ENCODE results near the gene POLR2H. TPM values are rescaled to one million over a fixed set of nuclear protein-coding genes. Genes with fewer than 3 reads are reported as not detected.

The POLR2H gene
- total RNA-seq, 1 donor, result 19.0 TPM

GRCh38 chr3:184399410-184399809 lies 37.9 kb downstream of the POLR2H start:
- Histone ChIP-seq H3K4me1 (ENCODE audit: insufficient read depth, low read length) (no peaks in the 10 kb centered on the region), H3K4me3 (ENCODE audit: low read length) (no peak overlapping the region), H3K9me3 (ENCODE audit: low read depth, low read length) (no peaks in the 10 kb centered on the region), H3K27me3 (ENCODE audit: insufficient read depth, low read length) (no peaks in the 10 kb centered on the region)

- Histone ChIP-seq H3K9me3 (ENCODE audit: low read depth, low read length) (no peaks in the 10 kb centered on the region), H3K4me1 (ENCODE audit: insufficient read depth, low read length) (peaks cover 13% of the 10 kb centered on the region), H3K4me3 (ENCODE audit: low read length) (no peak overlapping the region), H3K27me3 (ENCODE audit: insufficient read depth, low read length) (no peaks in the 10 kb centered on the region)
Observed at GRCh38 chr3:184405075-184406030, 43.8 kb downstream of the POLR2H start.

- H3K4me3 ChIP-seq (ENCODE audit: low read length), result no peak overlapping the region
- peaks cover 13% of the 10 kb centered on the region for H3K4me1 ChIP-seq (ENCODE audit: insufficient read depth, low read length)
- no peaks in the 10 kb centered on the region for H3K9me3 ChIP-seq (ENCODE audit: low read depth, low read length)
- no peaks in the 10 kb centered on the region for H3K27me3 ChIP-seq (ENCODE audit: insufficient read depth, low read length)
Observed at GRCh38 chr3:184409331-184409926, 47.9 kb downstream of the POLR2H start.

GRCh38 chr3:184409946-184410500 lies 48.5 kb downstream of the POLR2H start:
- H3K27me3 ChIP-seq (ENCODE audit: insufficient read depth, low read length), result no peaks in the 10 kb centered on the region
- no peaks in the 10 kb centered on the region for H3K9me3 ChIP-seq (ENCODE audit: low read depth, low read length)
- peaks cover 13% of the 10 kb centered on the region for H3K4me1 ChIP-seq (ENCODE audit: insufficient read depth, low read length)
- no peak overlapping the region for H3K4me3 ChIP-seq (ENCODE audit: low read length)

- Histone ChIP-seq H3K9me3 (ENCODE audit: low read depth, low read length) (no peaks in the 10 kb centered on the region), H3K4me3 (ENCODE audit: low read length) (no peak overlapping the region), H3K27me3 (ENCODE audit: insufficient read depth, low read length) (no peaks in the 10 kb centered on the region), H3K4me1 (ENCODE audit: insufficient read depth, low read length) (no peaks in the 10 kb centered on the region)
Observed at GRCh38 chr3:184414418-184415202, 53.1 kb downstream of the POLR2H start.

GRCh38 chr3:184415203-184415490 lies 53.6 kb downstream of the POLR2H start:
- no peaks in the 10 kb centered on the region for H3K9me3 ChIP-seq (ENCODE audit: low read depth, low read length)
- H3K4me3 ChIP-seq (ENCODE audit: low read length), result no peak overlapping the region
- H3K27me3 ChIP-seq (ENCODE audit: insufficient read depth, low read length), result no peaks in the 10 kb centered on the region
- H3K4me1 ChIP-seq (ENCODE audit: insufficient read depth, low read length), result no peaks in the 10 kb centered on the region

GRCh38 chr3:184417619-184418327 lies 56.3 kb downstream of the POLR2H start:
- H3K4me1 ChIP-seq (ENCODE audit: insufficient read depth, low read length), result no peaks in the 10 kb centered on the region
- H3K27me3 ChIP-seq (ENCODE audit: insufficient read depth, low read length), result no peaks in the 10 kb centered on the region
- no peaks in the 10 kb centered on the region for H3K9me3 ChIP-seq (ENCODE audit: low read depth, low read length)
- H3K4me3 ChIP-seq (ENCODE audit: low read length), result no peak overlapping the region

Other genes starting within 250 kb of the POLR2H start
- 41.0 TPM for gene EIF2B5, start 226.4 kb upstream of the POLR2H start, total RNA-seq
- gene DVL3, start 206.3 kb upstream of the POLR2H start, total RNA-seq, result 18.3 TPM
- 167 TPM for gene AP2M1, start 186.9 kb upstream of the POLR2H start, total RNA-seq
- 39.7 TPM for gene ABCF3, start 175.5 kb upstream of the POLR2H start, total RNA-seq
- gene VWA5B2, start 132.1 kb upstream of the POLR2H start, total RNA-seq, result under 0.01 TPM
- gene ALG3, start 112.7 kb upstream of the POLR2H start, total RNA-seq, result 14.0 TPM
- gene EEF1AKMT4, start 112.0 kb upstream of the POLR2H start, total RNA-seq, result 0.52 TPM
- not detected for gene CAMK2N2, start 100.2 kb upstream of the POLR2H start, total RNA-seq
- not detected for gene ECE2, start 85.7 kb upstream of the POLR2H start, total RNA-seq
- gene PSMD2, start 62.5 kb upstream of the POLR2H start, total RNA-seq, result 119 TPM
- gene EIF4G1, start 47.1 kb upstream of the POLR2H start, total RNA-seq, result 114 TPM
- 5.7 TPM for gene FAM131A, start 24.1 kb upstream of the POLR2H start, total RNA-seq
- 0.63 TPM for gene CLCN2, start 105 bp upstream of the POLR2H start, total RNA-seq
- gene THPO, start 16.5 kb downstream of the POLR2H start, total RNA-seq, result not detected
- 0.31 TPM for gene CHRD, start 18.3 kb downstream of the POLR2H start, total RNA-seq
- gene EPHB3, start 200.1 kb downstream of the POLR2H start, total RNA-seq, result 1.6 TPM

All from mononuclear cell (primary cell).